ENCODE measurements around the gene ASGR1. TPM values are rescaled to one million over a fixed set of nuclear protein-coding genes. Genes with fewer than 3 reads are reported as not detected.

ASGR1 gene
- total RNA-seq, 4 donors from 2014 or later: 0.21 to 1.5 (median 0.59) TPM; not detected in 1

DNA sequence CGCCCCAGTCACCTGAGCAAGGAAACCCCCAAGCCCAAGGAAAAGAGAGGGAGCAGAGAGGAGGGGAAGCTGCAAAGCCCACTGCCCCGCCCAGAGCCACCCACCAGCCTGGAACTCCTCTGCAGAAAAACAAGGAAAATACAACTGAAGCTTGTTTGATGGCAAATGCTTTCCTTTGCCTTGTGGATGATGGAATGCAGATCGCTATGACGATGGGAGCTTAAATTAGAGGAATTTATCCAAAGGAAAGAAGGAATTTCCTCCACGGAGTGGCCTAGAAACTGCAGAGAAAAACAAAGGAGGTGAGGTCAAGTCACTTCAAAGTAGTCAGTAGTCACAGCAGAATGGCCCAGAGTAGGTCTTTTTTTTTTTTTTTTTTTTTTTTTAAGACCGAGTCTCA is 33.1 kb downstream of the ASGR1 start:
- WGBS, 2 donors: 21 to 32% methylated on average over 6 of the region's 6 CpGs
- no peaks in the 10 kb centered on the region for H3K9me3 ChIP-seq
- H3K4me3 ChIP-seq: no peak overlapping the region
- H3K36me3 ChIP-seq: no peaks in the 10 kb centered on the region
- peaks cover 0 to 5% (median 0%) of the 10 kb centered on the region in 4 donors for H3K4me1 ChIP-seq
- DNase-seq (ENCODE audit: low spot score in 2 of 2): no peak
- peaks cover 0 to 5% of the 10 kb centered on the region in 2 donors for H3K27me3 ChIP-seq
- no peak overlapping the region for H3K27ac ChIP-seq
- TF ChIP-seq, protein P1, sequence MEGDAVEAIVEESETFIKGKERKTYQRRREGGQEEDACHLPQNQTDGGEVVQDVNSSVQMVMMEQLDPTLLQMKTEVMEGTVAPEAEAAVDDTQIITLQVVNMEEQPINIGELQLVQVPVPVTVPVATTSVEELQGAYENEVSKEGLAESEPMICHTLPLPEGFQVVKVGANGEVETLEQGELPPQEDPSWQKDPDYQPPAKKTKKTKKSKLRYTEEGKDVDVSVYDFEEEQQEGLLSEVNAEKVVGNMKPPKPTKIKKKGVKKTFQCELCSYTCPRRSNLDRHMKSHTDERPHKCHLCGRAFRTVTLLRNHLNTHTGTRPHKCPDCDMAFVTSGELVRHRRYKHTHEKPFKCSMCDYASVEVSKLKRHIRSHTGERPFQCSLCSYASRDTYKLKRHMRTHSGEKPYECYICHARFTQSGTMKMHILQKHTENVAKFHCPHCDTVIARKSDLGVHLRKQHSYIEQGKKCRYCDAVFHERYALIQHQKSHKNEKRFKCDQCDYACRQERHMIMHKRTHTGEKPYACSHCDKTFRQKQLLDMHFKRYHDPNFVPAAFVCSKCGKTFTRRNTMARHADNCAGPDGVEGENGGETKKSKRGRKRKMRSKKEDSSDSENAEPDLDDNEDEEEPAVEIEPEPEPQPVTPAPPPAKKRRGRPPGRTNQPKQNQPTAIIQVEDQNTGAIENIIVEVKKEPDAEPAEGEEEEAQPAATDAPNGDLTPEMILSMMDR (IDR thresholded peaks at IDR 0.05): no peak

DNA sequence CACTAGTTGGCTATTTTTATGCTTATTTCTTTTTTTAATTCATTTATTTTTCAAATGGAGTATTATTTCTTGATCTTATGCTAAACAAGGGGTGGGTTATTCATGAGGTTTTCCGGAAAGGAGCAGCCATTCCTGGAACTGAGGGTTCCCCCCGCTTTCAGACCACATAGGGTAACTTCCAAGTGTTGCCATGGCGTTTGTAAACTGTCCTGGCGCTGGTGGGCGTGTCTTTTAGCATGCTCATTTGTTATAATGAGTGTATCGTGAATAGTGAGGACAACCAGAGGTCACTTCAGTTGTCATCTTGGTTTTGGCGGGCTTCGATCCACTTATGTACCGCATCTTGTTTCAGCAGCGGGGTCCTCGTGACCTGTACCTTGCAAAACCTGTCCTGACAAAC is 35.0 kb downstream of the ASGR1 start:
- no peaks in the 10 kb centered on the region for H3K36me3 ChIP-seq
- H3K27ac ChIP-seq: no peak overlapping the region
- TF ChIP-seq, protein P1 (IDR thresholded peaks at IDR 0.05): no peak
- no peak for TF ChIP-seq POLR2A (IDR thresholded peaks at IDR 0.05)
- TF ChIP-seq EP300 (IDR thresholded peaks at IDR 0.05): no peak
- WGBS, 2 donors: 70 to 74% methylated on average over 11 of the region's 11 CpGs
- peaks cover 0 to 5% (median 0%) of the 10 kb centered on the region in 4 donors for H3K4me1 ChIP-seq
- no peaks in the 10 kb centered on the region for H3K9me3 ChIP-seq
- no peak overlapping the region for H3K4me3 ChIP-seq
- DNase-seq (ENCODE audit: low spot score in 2 of 2): no peak
- H3K27me3 ChIP-seq: peaks cover 0 to 15% of the 10 kb centered on the region in 2 donors

DNA sequence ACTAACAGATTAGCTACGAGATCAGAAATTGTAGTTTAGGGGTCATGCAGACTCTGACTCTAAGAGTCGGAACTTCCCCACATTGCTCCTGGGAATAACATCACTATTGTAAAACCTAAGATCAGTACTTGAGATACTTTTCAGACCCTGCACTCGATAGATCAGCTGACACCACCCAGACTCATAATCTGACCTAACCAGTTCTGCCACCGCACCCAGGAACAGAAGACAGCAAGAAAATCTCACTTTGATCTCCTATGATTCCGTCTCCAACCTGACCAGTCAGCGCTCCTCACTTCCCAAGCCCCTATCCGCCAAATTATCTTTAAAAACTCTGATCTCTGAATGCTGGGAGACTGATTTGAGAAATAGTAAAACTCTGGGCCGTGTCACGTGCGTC is 37.3 kb downstream of the ASGR1 start:
- H3K27me3 ChIP-seq: peaks cover 0 to 35% of the 10 kb centered on the region in 2 donors
- WGBS, 2 donors: 62 to 72% methylated on average over 10 of the region's 10 CpGs
- no peak overlapping the region for H3K27ac ChIP-seq
- no peak overlapping the region for H3K4me3 ChIP-seq
- DNase-seq (ENCODE audit: low spot score in 2 of 2): no peak
- TF ChIP-seq POLR2A (IDR thresholded peaks at IDR 0.05) (no peak), EP300 (IDR thresholded peaks at IDR 0.05) (no peak)
- TF ChIP-seq, protein P1 (IDR thresholded peaks at IDR 0.05): no peak
- no peaks in the 10 kb centered on the region for H3K36me3 ChIP-seq
- H3K9me3 ChIP-seq: no peaks in the 10 kb centered on the region
- peaks cover 0 to 5% (median 0%) of the 10 kb centered on the region in 4 donors for H3K4me1 ChIP-seq

DNA sequence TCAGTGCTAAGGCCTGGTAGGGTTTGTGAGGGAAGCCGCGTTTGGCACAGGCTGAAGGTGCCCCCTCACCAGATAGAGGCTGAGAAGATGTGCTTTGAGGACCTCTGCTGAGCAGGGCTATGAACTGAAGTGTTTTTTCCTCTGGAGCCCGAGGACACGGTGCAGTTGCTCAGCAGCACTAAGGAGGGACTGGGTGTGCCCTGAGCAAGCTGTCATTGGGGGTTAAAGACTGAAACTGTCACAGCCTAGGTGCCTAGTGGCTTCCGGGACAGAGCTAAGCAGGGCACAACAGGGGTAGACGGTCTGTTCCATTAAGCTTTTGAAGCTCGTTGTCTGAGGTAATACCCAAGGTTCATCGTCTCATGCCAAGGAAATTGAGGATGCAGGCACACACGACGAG is 39.8 kb downstream of the ASGR1 start:
- Histone ChIP-seq H3K9me3 (no peaks in the 10 kb centered on the region), H3K4me1 (peaks cover 0 to 9% (median 0%) of the 10 kb centered on the region in 4 donors), H3K27ac (no peak overlapping the region), H3K27me3 (peaks cover 0 to 45% of the 10 kb centered on the region in 2 donors), H3K36me3 (no peaks in the 10 kb centered on the region), H3K4me3 (no peak overlapping the region)
- TF ChIP-seq EP300 (IDR thresholded peaks at IDR 0.05): no peak
- no peak for TF ChIP-seq POLR2A (IDR thresholded peaks at IDR 0.05)
- TF ChIP-seq, protein P1 (IDR thresholded peaks at IDR 0.05): no peak
- WGBS, 2 donors: 47 to 72% methylated on average over 8 to 9 of the region's 10 CpGs
- no peak for DNase-seq (ENCODE audit: low spot score in 2 of 2)

DNA sequence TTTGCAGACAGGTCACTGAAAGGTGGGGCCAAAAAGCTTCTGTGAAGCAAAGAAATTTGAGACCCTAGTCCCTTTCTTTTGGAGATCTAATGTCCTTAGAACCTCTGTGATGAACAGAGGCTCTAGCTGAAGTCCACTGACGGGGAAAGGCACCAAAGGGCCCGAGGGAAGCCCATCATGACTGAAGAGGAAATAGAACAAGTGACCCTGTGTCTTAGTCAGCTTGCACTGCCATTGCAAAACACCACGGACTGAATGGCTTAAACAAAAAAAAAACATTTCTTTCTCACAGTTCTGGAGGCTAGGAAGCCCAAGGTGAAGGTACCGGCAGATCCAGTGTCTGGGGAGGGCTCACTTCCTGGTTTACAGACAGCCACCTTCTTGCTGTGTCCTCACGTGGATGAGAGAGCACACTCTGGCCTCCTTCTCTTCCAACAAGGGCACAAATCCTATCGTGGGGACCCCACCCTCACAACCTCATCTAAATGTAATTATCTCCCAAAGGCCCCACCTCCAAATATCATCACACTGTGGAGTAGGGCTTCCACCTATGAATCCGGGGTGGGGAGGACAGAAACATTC is 40.3 kb downstream of the ASGR1 start:
- no peak overlapping the region for H3K27ac ChIP-seq
- WGBS, 2 donors: 50 to 58% methylated on average over 7 of the region's 7 CpGs
- TF ChIP-seq EP300 (IDR thresholded peaks at IDR 0.05): no peak
- TF ChIP-seq, protein P1 (IDR thresholded peaks at IDR 0.05): no peak
- TF ChIP-seq POLR2A (IDR thresholded peaks at IDR 0.05): no peak
- DNase-seq (ENCODE audit: low spot score in 2 of 2): no peak
- H3K4me1 ChIP-seq: peaks cover 0 to 10% (median 0%) of the 10 kb centered on the region in 4 donors
- H3K4me3 ChIP-seq: no peak overlapping the region
- no peaks in the 10 kb centered on the region for H3K9me3 ChIP-seq
- peaks cover 0 to 50% of the 10 kb centered on the region in 2 donors for H3K27me3 ChIP-seq
- no peaks in the 10 kb centered on the region for H3K36me3 ChIP-seq
